HEK293 (cell line): ENCODE data around the gene PPARD.

Experiments
- CTCF ChIA-PET: fragments of 350-600 bp; formaldehyde crosslinking; extraction: SDS; loops from one replicate; lab custom pipeline; 2021; ENCODE audit warnings: antibody characterized with exemption; lab: Yijun Ruan, JAX
- POLR2A ChIA-PET: fragments of 300-600 bp; formaldehyde crosslinking; extraction: SDS; loops from one replicate; lab custom pipeline; 2020; ENCODE audit warnings: antibody characterized with exemption, inconsistent platforms; lab: Yijun Ruan, JAX
- H3K27ac ChIP-seq: fragments of 200-500 bp; sonication (Bioruptor generic); 2 replicates; pipeline ENCODE4 v1.5.1; 2014; ENCODE audit warnings: low read depth, low read length, control low read depth, inconsistent platforms; ENCODE audit errors: extremely low read depth
- H3K36me3 ChIP-seq, 2 experiments: fragments of 200-500 bp in 1 of 2; sonication (Bioruptor generic) in 1 of 2; 1 replicate in 1 of 2; 2 replicates in 1 of 2; pipeline ENCODE4 v1.5.1; 2014 to 2017; ENCODE audit warnings: inconsistent platforms in 2 of 2, low read length in 2 of 2; ENCODE audit not compliant: control insufficient read depth in 2 of 2, insufficient read depth in 1 of 2
- H3K4me1 ChIP-seq: fragments of 200-500 bp; sonication (Bioruptor generic); 2 replicates; pipeline ENCODE4 v1.5.1; 2014; ENCODE audit warnings: mild to moderate bottlenecking, low read length, inconsistent platforms; ENCODE audit not compliant: control insufficient read depth, insufficient read depth
- H3K4me3 ChIP-seq: 2 replicates; pipeline ENCODE4 v1.5.1; 2011; ENCODE audit warnings: low read depth, mild to moderate bottlenecking, control low read depth, low read length, moderate library complexity
- H3K9me3 ChIP-seq: fragments of 200-500 bp; sonication (Bioruptor generic); 2 replicates; pipeline ENCODE4 v1.5.1; 2014; ENCODE audit warnings: low read depth, low read length, inconsistent platforms; ENCODE audit not compliant: control insufficient read depth, insufficient read depth
- HOXA7 ChIP-seq: sonication (generic); formaldehyde crosslinking; IDR thresholded peaks from 2 replicates; pipeline ENCODE4 v1.8.1; 2022; ENCODE audit warnings: missing genetic modification reagents, borderline replicate concordance
- KLF9 ChIP-seq: fragments of 450-650 bp; formaldehyde crosslinking; IDR thresholded peaks from 2 replicates; pipeline ENCODE4 v1.5.1; 2016; ENCODE audit warnings: missing biosample characterization, missing genetic modification characterization, low read depth
- ZBTB20 ChIP-seq: fragments of 450-650 bp; formaldehyde crosslinking; IDR thresholded peaks from 2 replicates; pipeline ENCODE4 v1.5.1; 2016; ENCODE audit warnings: missing biosample characterization, missing genetic modification characterization
- ZFP69B ChIP-seq: fragments of 450-650 bp; formaldehyde crosslinking; IDR thresholded peaks from 2 replicates; pipeline ENCODE4 v1.5.1; 2016; ENCODE audit warnings: missing biosample characterization, missing genetic modification characterization
- ZNF138 ChIP-seq: fragments of 450-650 bp; formaldehyde crosslinking; IDR thresholded peaks from 2 replicates; pipeline ENCODE4 v1.5.1; 2016; ENCODE audit warnings: missing biosample characterization, missing genetic modification characterization, borderline replicate concordance
- ZNF184 ChIP-seq: fragments of 450-650 bp; IDR thresholded peaks from 2 replicates; pipeline ENCODE4 v1.5.1; 2018; ENCODE audit warnings: missing biosample characterization, mild to moderate bottlenecking, missing genetic modification characterization
- ZNF221 ChIP-seq: fragments of 450-650 bp; formaldehyde crosslinking; IDR thresholded peaks from 2 replicates; pipeline ENCODE4 v1.5.1; 2017; ENCODE audit warnings: missing biosample characterization, missing genetic modification characterization, borderline replicate concordance
- ZNF223 ChIP-seq: fragments of 450-650 bp; formaldehyde crosslinking; IDR thresholded peaks from 2 replicates; pipeline ENCODE4 v1.5.1; 2016; ENCODE audit warnings: missing biosample characterization, missing genetic modification characterization
- ZNF341 ChIP-seq: fragments of 450-650 bp; formaldehyde crosslinking; IDR thresholded peaks from 2 replicates; pipeline ENCODE4; 2016; ENCODE audit warnings: low read depth, missing biosample characterization, missing genetic modification characterization
- ZNF37A ChIP-seq: fragments of 450-650 bp; IDR thresholded peaks from 2 replicates; pipeline ENCODE4 v1.5.1; 2018; ENCODE audit warnings: missing biosample characterization, missing genetic modification characterization
- ZNF416 ChIP-seq: fragments of 450-650 bp; formaldehyde crosslinking; IDR thresholded peaks from 2 replicates; pipeline ENCODE4 v1.5.1; 2016; ENCODE audit warnings: missing biosample characterization, missing genetic modification characterization
- ZNF501 ChIP-seq: fragments of 450-650 bp; formaldehyde crosslinking; IDR thresholded peaks from 2 replicates; pipeline ENCODE4 v1.5.1; 2016; ENCODE audit warnings: missing biosample characterization, missing genetic modification characterization
- ZNF596 ChIP-seq: fragments of 450-650 bp; IDR thresholded peaks from 2 replicates; pipeline ENCODE4 v1.5.0; 2018; ENCODE audit warnings: missing biosample characterization, mild to moderate bottlenecking, missing genetic modification characterization, moderate library complexity
- ZNF843 ChIP-seq: fragments of 450-650 bp; formaldehyde crosslinking; IDR thresholded peaks from 2 replicates; pipeline ENCODE4 v1.5.1; 2016; ENCODE audit warnings: missing biosample characterization, missing genetic modification characterization
- ZSCAN30 ChIP-seq: fragments of 450-650 bp; IDR thresholded peaks from 2 replicates; pipeline ENCODE4 v1.5.1; 2018; ENCODE audit warnings: missing biosample characterization, mild to moderate bottlenecking, missing genetic modification characterization, moderate library complexity
- TF ChIP-seq, protein P1 (sequence below): fragments of 450-650 bp; formaldehyde crosslinking; IDR thresholded peaks from 2 replicates; pipeline ENCODE4 v1.5.1; 2016; ENCODE audit warnings: missing biosample characterization, missing genetic modification characterization, borderline replicate concordance
- TF ChIP-seq, protein P2 (sequence below): fragments of 450-650 bp; formaldehyde crosslinking; IDR thresholded peaks from 2 replicates; pipeline ENCODE4 v1.5.1; 2016; ENCODE audit warnings: missing biosample characterization, missing genetic modification characterization
- TF ChIP-seq, protein P3 (sequence below): fragments of 450-650 bp; formaldehyde crosslinking; IDR thresholded peaks from 2 replicates; pipeline ENCODE4 v1.5.1; 2016; ENCODE audit warnings: missing biosample characterization, missing genetic modification characterization, borderline replicate concordance
- TF ChIP-seq, protein P4 (sequence below): fragments of 450-650 bp; formaldehyde crosslinking; IDR thresholded peaks from 2 replicates; pipeline ENCODE4 v1.5.1; 2017; ENCODE audit warnings: missing biosample characterization, missing genetic modification characterization
- TF ChIP-seq, protein P5 (sequence below): fragments of 450-650 bp; formaldehyde crosslinking; IDR thresholded peaks from 2 replicates; pipeline ENCODE4 v1.5.1; 2017; ENCODE audit warnings: missing biosample characterization, missing genetic modification characterization
- TF ChIP-seq, protein P6 (sequence below): fragments of 450-650 bp; formaldehyde crosslinking; IDR thresholded peaks from 2 replicates; pipeline ENCODE4 v1.5.1; 2016; ENCODE audit warnings: missing biosample characterization, missing genetic modification characterization

The PPARD gene

DNA sequence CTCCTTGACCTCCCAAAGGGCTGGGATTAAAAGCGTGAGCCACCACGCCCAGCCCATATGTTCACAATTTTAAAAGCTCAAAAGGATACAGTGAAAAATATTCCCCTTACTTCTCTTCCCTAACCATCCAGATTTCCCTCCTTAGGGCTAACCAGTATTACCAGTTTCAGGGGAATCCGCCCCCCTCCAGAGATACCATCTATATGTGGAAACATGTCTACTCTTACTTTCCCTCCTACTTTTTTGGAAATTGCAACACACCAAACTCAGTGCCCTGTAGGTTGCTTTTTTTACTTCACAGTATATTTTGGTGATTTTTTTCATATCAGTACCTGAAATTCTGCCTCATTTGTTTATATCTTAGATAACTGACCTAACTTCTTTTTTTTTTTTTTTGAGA, 118.9 kb downstream of the PPARD start (continued):
- TF ChIP-seq, protein P1, sequence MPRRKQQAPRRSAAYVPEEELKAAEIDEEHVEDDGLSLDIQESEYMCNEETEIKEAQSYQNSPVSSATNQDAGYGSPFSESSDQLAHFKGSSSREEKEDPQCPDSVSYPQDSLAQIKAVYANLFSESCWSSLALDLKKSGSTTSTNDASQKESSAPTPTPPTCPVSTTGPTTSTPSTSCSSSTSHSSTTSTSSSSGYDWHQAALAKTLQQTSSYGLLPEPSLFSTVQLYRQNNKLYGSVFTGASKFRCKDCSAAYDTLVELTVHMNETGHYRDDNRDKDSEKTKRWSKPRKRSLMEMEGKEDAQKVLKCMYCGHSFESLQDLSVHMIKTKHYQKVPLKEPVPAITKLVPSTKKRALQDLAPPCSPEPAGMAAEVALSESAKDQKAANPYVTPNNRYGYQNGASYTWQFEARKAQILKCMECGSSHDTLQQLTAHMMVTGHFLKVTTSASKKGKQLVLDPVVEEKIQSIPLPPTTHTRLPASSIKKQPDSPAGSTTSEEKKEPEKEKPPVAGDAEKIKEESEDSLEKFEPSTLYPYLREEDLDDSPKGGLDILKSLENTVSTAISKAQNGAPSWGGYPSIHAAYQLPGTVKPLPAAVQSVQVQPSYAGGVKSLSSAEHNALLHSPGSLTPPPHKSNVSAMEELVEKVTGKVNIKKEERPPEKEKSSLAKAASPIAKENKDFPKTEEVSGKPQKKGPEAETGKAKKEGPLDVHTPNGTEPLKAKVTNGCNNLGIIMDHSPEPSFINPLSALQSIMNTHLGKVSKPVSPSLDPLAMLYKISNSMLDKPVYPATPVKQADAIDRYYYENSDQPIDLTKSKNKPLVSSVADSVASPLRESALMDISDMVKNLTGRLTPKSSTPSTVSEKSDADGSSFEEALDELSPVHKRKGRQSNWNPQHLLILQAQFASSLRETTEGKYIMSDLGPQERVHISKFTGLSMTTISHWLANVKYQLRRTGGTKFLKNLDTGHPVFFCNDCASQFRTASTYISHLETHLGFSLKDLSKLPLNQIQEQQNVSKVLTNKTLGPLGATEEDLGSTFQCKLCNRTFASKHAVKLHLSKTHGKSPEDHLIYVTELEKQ (tag by site-specific recombination) = no peak
- no peak for TF ChIP-seq ZBTB20
- no peak for TF ChIP-seq ZNF184 (tag by site-specific recombination)

DNA sequence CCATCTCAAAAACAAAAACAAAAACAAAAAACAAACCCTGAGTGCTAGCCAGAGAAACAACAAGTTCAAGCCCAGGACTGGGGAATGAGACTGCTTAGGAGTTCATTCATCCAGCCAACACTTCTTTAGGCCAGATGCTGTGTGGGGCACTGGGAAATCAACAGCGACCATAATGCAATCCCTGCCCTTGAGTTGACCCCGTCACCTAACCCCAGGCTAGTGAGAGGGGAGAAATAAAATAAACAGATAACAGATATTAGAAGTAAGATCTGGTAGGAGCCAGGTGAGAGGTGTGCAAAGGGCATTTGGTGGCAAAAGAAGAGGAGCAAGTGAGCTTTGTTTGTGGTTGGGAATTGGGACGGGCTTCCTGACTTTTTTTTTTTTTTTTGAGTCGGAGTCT, 120.9 kb downstream of the PPARD start:
- Histone ChIP-seq H3K9me3 (no peaks in the 10 kb centered on the region), H3K4me1 (0 out of 2 replicates have a peak, but pooled peaks cover 5% of the 10 kb centered on the region), H3K36me3 (peaks cover 35 to 65% of the 10 kb centered on the region in 2 experiments), H3K27ac (no peak overlapping the region), H3K4me3 (no peak overlapping the region)
- CTCF ChIA-PET = interaction anchor here (0.9 to 6.3 kb wide), 3 partner anchors 14 to 170 kb away, joined by 4 to 49 read pairs (median 8); partner anchors contain the start of gene PPARD
- TF ChIP-seq ZNF37A (tag by site-specific recombination) (no peak), ZNF596 (tag by site-specific recombination) (no peak), ZNF223 (tag by site-specific recombination) (no peak), ZNF221 (tag by site-specific recombination) (no peak), HOXA7 (CRISPR knock-in tag) (no peak), ZSCAN30 (tag by site-specific recombination) (no peak), ZNF138 (tag by site-specific recombination) (no peak), ZNF501 (tag by site-specific recombination) (no peak), ZNF341 (no peak), ZFP69B (tag by site-specific recombination) (no peak), ZNF416 (tag by site-specific recombination) (no peak), KLF9 (tag by site-specific recombination) (no peak), ZNF843 (tag by site-specific recombination) (no peak)
- TF ChIP-seq, protein P2, sequence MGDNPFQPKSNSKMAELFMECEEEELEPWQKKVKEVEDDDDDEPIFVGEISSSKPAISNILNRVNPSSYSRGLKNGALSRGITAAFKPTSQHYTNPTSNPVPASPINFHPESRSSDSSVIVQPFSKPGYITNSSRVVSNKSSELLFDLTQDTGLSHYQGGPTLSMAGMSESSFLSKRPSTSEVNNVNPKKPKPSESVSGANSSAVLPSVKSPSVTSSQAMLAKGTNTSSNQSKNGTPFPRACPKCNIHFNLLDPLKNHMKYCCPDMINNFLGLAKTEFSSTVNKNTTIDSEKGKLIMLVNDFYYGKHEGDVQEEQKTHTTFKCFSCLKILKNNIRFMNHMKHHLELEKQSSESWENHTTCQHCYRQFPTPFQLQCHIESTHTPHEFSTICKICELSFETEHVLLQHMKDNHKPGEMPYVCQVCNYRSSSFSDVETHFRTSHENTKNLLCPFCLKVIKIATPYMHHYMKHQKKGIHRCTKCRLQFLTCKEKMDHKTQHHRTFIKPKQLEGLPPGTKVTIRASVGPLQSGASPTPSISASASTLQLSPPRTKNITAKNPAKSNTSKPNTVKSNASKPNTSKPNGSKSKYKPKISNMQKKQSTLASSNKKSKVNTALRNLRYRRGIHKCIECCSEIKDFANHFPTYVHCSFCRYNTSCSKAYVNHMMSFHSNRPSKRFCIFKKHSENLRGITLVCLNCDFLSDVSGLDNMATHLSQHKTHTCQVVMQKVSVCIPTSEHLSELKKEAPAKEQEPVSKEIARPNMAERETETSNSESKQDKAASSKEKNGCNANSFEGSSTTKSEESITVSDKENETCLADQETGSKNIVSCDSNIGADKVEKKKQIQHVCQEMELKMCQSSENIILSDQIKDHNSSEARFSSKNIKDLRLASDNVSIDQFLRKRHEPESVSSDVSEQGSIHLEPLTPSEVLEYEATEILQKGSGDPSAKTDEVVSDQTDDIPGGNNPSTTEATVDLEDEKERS = no peak
- TF ChIP-seq, protein P3, sequence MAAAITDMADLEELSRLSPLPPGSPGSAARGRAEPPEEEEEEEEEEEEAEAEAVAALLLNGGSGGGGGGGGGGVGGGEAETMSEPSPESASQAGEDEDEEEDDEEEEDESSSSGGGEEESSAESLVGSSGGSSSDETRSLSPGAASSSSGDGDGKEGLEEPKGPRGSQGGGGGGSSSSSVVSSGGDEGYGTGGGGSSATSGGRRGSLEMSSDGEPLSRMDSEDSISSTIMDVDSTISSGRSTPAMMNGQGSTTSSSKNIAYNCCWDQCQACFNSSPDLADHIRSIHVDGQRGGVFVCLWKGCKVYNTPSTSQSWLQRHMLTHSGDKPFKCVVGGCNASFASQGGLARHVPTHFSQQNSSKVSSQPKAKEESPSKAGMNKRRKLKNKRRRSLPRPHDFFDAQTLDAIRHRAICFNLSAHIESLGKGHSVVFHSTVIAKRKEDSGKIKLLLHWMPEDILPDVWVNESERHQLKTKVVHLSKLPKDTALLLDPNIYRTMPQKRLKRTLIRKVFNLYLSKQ = no peak
- TF ChIP-seq, protein P4, sequence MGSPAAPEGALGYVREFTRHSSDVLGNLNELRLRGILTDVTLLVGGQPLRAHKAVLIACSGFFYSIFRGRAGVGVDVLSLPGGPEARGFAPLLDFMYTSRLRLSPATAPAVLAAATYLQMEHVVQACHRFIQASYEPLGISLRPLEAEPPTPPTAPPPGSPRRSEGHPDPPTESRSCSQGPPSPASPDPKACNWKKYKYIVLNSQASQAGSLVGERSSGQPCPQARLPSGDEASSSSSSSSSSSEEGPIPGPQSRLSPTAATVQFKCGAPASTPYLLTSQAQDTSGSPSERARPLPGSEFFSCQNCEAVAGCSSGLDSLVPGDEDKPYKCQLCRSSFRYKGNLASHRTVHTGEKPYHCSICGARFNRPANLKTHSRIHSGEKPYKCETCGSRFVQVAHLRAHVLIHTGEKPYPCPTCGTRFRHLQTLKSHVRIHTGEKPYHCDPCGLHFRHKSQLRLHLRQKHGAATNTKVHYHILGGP (tag by site-specific recombination) = no peak
- TF ChIP-seq, protein P5, sequence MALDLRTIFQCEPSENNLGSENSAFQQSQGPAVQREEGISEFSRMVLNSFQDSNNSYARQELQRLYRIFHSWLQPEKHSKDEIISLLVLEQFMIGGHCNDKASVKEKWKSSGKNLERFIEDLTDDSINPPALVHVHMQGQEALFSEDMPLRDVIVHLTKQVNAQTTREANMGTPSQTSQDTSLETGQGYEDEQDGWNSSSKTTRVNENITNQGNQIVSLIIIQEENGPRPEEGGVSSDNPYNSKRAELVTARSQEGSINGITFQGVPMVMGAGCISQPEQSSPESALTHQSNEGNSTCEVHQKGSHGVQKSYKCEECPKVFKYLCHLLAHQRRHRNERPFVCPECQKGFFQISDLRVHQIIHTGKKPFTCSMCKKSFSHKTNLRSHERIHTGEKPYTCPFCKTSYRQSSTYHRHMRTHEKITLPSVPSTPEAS (tag by site-specific recombination) = no peak
- TF ChIP-seq, protein P6, sequence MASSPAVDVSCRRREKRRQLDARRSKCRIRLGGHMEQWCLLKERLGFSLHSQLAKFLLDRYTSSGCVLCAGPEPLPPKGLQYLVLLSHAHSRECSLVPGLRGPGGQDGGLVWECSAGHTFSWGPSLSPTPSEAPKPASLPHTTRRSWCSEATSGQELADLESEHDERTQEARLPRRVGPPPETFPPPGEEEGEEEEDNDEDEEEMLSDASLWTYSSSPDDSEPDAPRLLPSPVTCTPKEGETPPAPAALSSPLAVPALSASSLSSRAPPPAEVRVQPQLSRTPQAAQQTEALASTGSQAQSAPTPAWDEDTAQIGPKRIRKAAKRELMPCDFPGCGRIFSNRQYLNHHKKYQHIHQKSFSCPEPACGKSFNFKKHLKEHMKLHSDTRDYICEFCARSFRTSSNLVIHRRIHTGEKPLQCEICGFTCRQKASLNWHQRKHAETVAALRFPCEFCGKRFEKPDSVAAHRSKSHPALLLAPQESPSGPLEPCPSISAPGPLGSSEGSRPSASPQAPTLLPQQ = no peak
- POLR2A ChIA-PET = interaction anchor here (0.6 to 1.5 kb wide), 3 partner anchors 7 to 145 kb away, joined by 3 read pairs; partner anchors contain the start of gene PPARD
